ENCODE measurements around the gene TRIM2. TPM values are rescaled to one million over a fixed set of nuclear protein-coding genes. Genes with fewer than 3 reads are reported as not detected.

The TRIM2 gene
- total and polyA plus RNA-seq, 2 donors: 15.1 to 119 TPM

GRCh38 chr4:153364061-153364460 lies 159.8 kb downstream of the TRIM2 start:
- Histone ChIP-seq H3K36me3 (ENCODE audit: insufficient read depth) (no peaks in the 10 kb centered on the region), H3K27ac (ENCODE audit: low read depth) (no peak overlapping the region), H3K4me1 (ENCODE audit: insufficient read depth) (no peaks in the 10 kb centered on the region), H3K4me3 (ENCODE audit: low read depth, low read length) (no peak overlapping the region)
- 98% methylated on average over 4 of the region's 4 CpGs for WGBS
- no peak for DNase-seq (ENCODE audit: extremely low spot score)

- Histone ChIP-seq H3K36me3 (ENCODE audit: insufficient read depth) (no peaks in the 10 kb centered on the region), H3K27ac (ENCODE audit: low read depth) (no peak overlapping the region), H3K4me1 (ENCODE audit: insufficient read depth) (no peaks in the 10 kb centered on the region), H3K4me3 (ENCODE audit: low read depth, low read length) (no peak overlapping the region)
- WGBS: 97% methylated on average over 2 of the region's 2 CpGs
- no peak for DNase-seq (ENCODE audit: extremely low spot score)
These were observed 160.8 kb downstream of the TRIM2 start for GRCh38 chr4:153365003-153365402.

- no peaks in the 10 kb centered on the region for H3K4me1 ChIP-seq (ENCODE audit: insufficient read depth)
- H3K36me3 ChIP-seq (ENCODE audit: insufficient read depth): no peaks in the 10 kb centered on the region
- no peak overlapping the region for H3K27ac ChIP-seq (ENCODE audit: low read depth)
- DNase-seq (ENCODE audit: extremely low spot score): no peak
- WGBS: 88% methylated on average over 1 of the region's 1 CpG
- no peak overlapping the region for H3K4me3 ChIP-seq (ENCODE audit: low read depth, low read length)
These were observed 162.2 kb downstream of the TRIM2 start for GRCh38 chr4:153366486-153366885.

- Histone ChIP-seq H3K36me3 (ENCODE audit: insufficient read depth) (no peaks in the 10 kb centered on the region), H3K4me3 (ENCODE audit: low read depth, low read length) (no peak overlapping the region), H3K4me1 (ENCODE audit: insufficient read depth) (no peaks in the 10 kb centered on the region), H3K27ac (ENCODE audit: low read depth) (no peak overlapping the region)
- DNase-seq (ENCODE audit: extremely low spot score): no peak
- WGBS: 91% methylated on average over 1 of the region's 1 CpG
These were observed 162.8 kb downstream of the TRIM2 start for GRCh38 chr4:153367092-153367491.

- no peaks in the 10 kb centered on the region for H3K4me1 ChIP-seq (ENCODE audit: insufficient read depth)
- DNase-seq (ENCODE audit: extremely low spot score): no peak
- H3K27ac ChIP-seq (ENCODE audit: low read depth): no peak overlapping the region
- H3K4me3 ChIP-seq (ENCODE audit: low read depth, low read length): no peak overlapping the region
- no peaks in the 10 kb centered on the region for H3K36me3 ChIP-seq (ENCODE audit: insufficient read depth)
- WGBS: 76% methylated on average over 1 of the region's 1 CpG
These were observed 164.8 kb downstream of the TRIM2 start for GRCh38 chr4:153369021-153369420.

- Histone ChIP-seq H3K27ac (ENCODE audit: low read depth) (no peak overlapping the region), H3K36me3 (ENCODE audit: insufficient read depth) (no peaks in the 10 kb centered on the region), H3K4me3 (ENCODE audit: low read depth, low read length) (no peak overlapping the region), H3K4me1 (ENCODE audit: insufficient read depth) (no peaks in the 10 kb centered on the region)
- no peak for DNase-seq (ENCODE audit: extremely low spot score)
- WGBS: 92% methylated on average over 6 of the region's 6 CpGs
These were observed 167.5 kb downstream of the TRIM2 start for GRCh38 chr4:153371701-153372234.

- no peaks in the 10 kb centered on the region for H3K4me1 ChIP-seq (ENCODE audit: insufficient read depth)
- WGBS: 83% methylated on average over 1 of the region's 1 CpG
- DNase-seq (ENCODE audit: extremely low spot score): no peak
These were observed 168.8 kb downstream of the TRIM2 start for GRCh38 chr4:153372967-153373562.

GRCh38 chr4:153374442-153374841 lies 170.2 kb downstream of the TRIM2 start:
- Histone ChIP-seq H3K36me3 (ENCODE audit: insufficient read depth) (no peaks in the 10 kb centered on the region), H3K4me1 (ENCODE audit: insufficient read depth) (no peaks in the 10 kb centered on the region), H3K27ac (ENCODE audit: low read depth) (no peak overlapping the region), H3K4me3 (ENCODE audit: low read depth, low read length) (no peak overlapping the region)
- 61% methylated on average over 2 of the region's 2 CpGs for WGBS
- no peak for DNase-seq (ENCODE audit: extremely low spot score)

More at GRCh38 chr4:153372967-153373562, 168.8 kb downstream of the TRIM2 start:
- H3K27ac ChIP-seq (ENCODE audit: low read depth): no peak overlapping the region
- no peaks in the 10 kb centered on the region for H3K36me3 ChIP-seq (ENCODE audit: insufficient read depth)
- no peak overlapping the region for H3K4me3 ChIP-seq (ENCODE audit: low read depth, low read length)

- H3K4me1 ChIP-seq (ENCODE audit: insufficient read depth): no peaks in the 10 kb centered on the region
- no peak overlapping the region for H3K4me3 ChIP-seq (ENCODE audit: low read depth, low read length)
- H3K36me3 ChIP-seq (ENCODE audit: insufficient read depth): no peaks in the 10 kb centered on the region
- H3K27ac ChIP-seq (ENCODE audit: low read depth): no peak overlapping the region
- no peak for DNase-seq (ENCODE audit: extremely low spot score)
- WGBS: 71% methylated on average over 1 of the region's 1 CpG
These were observed 171.1 kb downstream of the TRIM2 start for GRCh38 chr4:153375303-153375702.

GRCh38 chr4:153383131-153383530 lies 178.9 kb downstream of the TRIM2 start:
- Histone ChIP-seq H3K36me3 (ENCODE audit: insufficient read depth) (no peaks in the 10 kb centered on the region), H3K4me1 (ENCODE audit: insufficient read depth) (no peaks in the 10 kb centered on the region), H3K27ac (ENCODE audit: low read depth) (no peak overlapping the region), H3K4me3 (ENCODE audit: low read depth, low read length) (no peak overlapping the region)
- no peak for DNase-seq (ENCODE audit: extremely low spot score)
- 64% methylated on average over 4 of the region's 4 CpGs for WGBS

- 100% methylated on average over 1 of the region's 1 CpG for WGBS
- Histone ChIP-seq H3K4me3 (ENCODE audit: low read depth, low read length) (no peak overlapping the region), H3K36me3 (ENCODE audit: insufficient read depth) (no peaks in the 10 kb centered on the region), H3K4me1 (ENCODE audit: insufficient read depth) (no peaks in the 10 kb centered on the region), H3K27ac (ENCODE audit: low read depth) (no peak overlapping the region)
- DNase-seq (ENCODE audit: extremely low spot score): no peak
These were observed 179.9 kb downstream of the TRIM2 start for GRCh38 chr4:153384160-153384559.

GRCh38 chr4:153385784-153386183 lies 181.5 kb downstream of the TRIM2 start:
- H3K27ac ChIP-seq (ENCODE audit: low read depth): no peak overlapping the region
- no peak overlapping the region for H3K4me3 ChIP-seq (ENCODE audit: low read depth, low read length)
- WGBS: 91% methylated on average over 2 of the region's 2 CpGs
- no peaks in the 10 kb centered on the region for H3K4me1 ChIP-seq (ENCODE audit: insufficient read depth)
- no peak for DNase-seq (ENCODE audit: extremely low spot score)
- H3K36me3 ChIP-seq (ENCODE audit: insufficient read depth): no peaks in the 10 kb centered on the region

GRCh38 chr4:153387981-153388380 lies 183.7 kb downstream of the TRIM2 start:
- no peaks in the 10 kb centered on the region for H3K36me3 ChIP-seq (ENCODE audit: insufficient read depth)
- DNase-seq (ENCODE audit: extremely low spot score): no peak
- no peaks in the 10 kb centered on the region for H3K4me1 ChIP-seq (ENCODE audit: insufficient read depth)
- no peak overlapping the region for H3K27ac ChIP-seq (ENCODE audit: low read depth)
- 96% methylated on average over 4 of the region's 4 CpGs for WGBS
- no peak overlapping the region for H3K4me3 ChIP-seq (ENCODE audit: low read depth, low read length)
